Activated CD8-positive, alpha-beta memory T cell treated with anti-CD3 and anti-CD28 coated beads, Interleukin-2, amount 50 U/mL, for 1 hour (primary cell): Measurements from ENCODE around the gene AFG3L2.
"Not testable (repeated sequence)": the region's sequence is repeated elsewhere in the genome, so short reads cannot be mapped to it uniquely, and the experiment has no call there.

Experiments used
- DNase-seq: peaks from one replicate; pipeline ENCODE4 v3.0.0-alpha.2; 2020; ENCODE audit errors: extremely low read depth

Gene AFG3L2

DNA sequence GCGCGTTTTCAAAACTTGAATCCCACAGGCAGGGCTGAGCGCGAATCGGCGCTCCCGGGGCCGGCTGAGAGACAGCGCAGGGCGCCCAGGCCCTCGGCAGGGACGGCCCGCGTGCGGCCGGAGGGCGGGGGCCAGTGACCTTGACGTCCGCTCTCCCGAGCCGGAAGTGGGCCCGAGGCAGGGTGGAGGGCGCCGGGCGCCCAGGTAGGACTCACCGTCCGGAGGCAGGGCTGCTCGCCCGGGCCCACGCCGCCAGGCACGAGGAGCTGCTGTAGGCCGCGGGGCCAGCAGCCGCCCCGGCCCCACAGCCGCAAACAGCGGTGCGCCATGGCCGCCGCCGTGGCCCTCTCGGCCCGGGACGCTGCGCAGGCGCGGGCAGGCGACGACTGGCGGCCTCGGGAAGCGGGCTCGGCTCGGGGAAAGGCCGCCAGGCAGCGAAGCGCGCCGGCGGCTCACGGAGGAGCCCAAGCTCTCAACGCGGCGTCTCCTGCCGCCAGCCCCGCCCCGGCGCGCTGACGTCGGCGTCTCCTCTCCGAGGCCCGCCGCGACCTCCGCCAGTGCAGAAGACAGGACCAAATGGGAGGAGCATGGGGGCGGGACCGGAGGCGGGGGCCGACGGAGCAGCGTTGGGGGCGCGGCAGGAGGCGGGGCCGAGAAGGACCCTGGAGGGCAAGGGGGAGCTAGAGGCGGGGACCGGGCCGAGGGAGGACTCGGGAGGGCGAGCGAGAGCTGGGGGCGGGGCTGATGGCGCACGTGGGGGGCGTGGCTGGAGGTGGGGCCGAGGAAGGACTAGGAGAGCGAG lies at the start of gene AFG3L2:
AFG3L2 (minus strand) TSS at position 474 of the 802 bp plus-strand sequence; CDS start at position 329, 145 bp downstream.
- peak; percentile 99 for DNase-seq

DNA sequence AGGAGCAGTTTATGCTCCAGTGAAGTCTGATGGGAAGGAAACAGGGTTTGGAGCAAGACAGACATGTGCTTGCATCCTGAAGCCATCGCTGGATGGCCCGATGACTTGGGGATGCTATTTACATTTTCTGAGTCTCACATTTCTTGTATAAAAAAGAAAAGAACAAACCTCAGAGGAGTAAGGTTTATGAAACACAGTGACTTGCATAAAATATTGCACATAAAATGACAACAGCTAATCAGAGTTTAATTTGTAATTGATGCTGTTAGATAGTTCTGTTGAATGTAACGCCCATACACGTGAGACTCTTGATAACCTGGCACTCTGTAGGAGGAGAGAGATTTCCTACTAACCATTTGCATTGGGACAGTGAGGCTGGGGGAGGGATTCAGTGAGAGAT lies 47.2 kb upstream of the AFG3L2 start:
- DNase-seq = no peak

DNA sequence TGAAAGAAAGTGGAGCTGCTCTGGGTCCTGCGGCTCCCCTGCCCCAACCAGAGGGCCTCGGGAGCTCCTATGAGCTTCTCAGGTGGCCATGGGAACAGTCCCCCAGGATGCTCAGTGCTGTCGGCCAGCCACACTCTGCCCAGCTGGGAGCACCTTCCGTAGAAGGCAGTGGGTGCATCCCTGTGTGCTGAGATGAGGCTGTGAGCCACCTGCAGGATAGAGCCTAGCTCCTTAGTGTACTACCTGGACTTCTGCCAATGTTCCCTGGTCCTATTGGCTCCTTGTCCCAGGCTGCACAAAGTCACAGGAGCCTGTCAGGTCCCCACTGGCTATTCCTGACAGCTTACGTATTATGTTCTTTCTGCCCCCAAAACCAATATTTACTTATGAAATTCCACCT lies 46.8 kb upstream of the AFG3L2 start:
- DNase-seq = no peak

DNA sequence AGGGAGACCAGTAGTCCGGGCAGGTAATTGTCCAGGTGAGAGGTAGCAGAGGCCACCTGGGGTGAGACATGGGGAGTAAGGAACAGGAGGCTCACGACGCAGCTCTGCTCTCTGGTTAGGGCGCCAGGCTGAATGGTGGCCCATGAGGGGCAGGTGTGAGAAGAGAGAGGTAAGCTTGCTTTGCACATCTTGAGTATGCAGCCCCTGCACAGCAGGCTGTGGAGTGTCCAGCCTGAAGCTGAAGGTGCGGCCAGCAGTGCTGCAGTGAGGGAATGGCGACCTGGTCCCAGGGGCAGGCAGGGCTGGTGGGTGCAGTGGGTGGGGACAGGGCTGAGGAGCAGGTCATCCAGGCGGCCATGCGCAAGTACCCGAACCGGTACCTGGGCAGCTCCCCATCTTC lies 46.4 kb upstream of the AFG3L2 start:
- DNase-seq = no peak

DNA sequence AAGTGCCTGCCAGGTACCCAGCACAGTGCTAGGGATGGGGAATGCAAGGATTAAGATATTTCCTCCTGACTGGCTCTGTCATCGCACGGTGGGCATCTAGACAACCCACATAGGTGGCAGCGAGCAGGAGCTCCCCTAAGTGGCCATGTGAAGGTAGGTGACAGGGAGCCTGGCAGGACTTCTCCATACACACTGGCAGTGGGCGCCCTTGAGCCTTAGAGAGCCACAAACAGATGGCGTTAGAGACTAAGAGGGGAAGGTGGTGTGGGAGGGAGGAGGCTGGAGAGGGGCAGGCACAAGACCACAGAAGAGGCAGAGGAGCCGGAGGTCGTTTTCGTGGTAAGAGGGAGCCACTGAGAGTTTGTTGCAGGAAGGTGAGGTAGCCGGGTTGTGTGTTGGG lies 45.9 kb upstream of the AFG3L2 start:
- DNase-seq = no peak

DNA sequence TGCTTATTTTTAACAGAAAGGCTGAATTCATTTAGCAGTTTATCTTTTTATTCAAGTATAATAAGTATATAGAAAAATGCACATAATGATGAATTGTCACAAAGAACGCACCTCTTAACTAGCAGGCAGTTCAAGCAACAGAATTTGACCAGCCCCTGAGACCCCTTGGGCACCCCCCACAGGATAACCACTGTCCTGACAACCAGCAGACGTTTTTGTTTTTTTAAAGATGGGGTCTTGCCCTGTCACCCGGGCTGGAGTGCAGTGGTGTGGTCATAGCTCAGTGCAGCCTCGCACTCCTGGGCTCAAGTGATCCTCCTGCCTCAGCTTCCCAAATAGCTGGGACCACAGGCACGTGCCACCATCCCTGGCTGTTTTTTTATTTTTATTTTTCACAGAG lies 44.7 kb upstream of the AFG3L2 start:
- DNase-seq = no peak

DNA sequence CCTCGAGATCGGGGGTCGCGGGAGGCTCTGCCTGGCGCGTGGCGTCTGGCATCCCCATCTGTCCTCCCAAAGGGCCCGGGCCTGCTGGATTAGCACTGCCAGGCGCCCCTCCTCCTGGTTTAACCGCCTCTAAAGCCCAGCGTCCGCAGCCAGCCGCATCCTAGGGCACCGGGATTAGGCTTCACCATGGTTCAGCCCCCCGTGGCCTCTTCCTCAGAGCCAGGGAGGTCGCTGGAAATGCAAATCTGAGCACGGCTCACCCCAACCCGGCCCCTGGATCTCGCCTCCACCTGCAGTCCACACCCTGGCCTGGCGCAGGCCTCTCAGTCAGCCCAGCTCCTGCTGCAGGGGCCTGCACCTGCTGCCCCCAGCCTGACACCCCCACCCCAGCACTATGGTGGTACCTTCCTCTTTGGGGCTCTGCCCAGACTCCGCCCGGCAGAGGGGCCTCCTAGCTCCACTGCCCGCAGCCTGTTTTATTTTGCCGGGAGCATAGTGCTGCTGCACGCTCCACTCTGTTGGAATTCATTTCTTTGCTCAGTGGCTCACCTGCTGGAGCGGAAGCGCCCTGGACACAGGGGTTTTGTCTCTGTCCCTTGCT lies 43.9 kb upstream of the AFG3L2 start:
- no peak for DNase-seq

DNA sequence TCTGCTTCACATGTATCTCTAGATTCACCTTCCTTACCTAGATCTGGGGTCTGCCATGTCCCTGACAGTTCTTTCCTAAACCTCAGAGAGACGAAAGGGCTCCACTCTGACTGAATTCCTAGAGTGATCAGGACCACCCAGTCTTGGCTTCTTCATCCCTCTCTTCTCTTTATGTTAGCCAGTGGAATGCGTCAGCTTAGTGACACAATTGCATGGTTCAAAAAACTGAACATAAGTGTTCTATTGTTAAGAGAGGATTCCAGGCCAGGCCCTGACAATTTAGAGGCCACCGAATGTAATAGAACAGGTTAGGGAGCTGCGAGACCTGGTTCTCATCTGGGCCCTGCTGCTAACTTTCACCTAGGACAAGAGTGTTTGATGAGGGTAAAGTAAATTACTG lies 40.7 kb upstream of the AFG3L2 start:
- DNase-seq = no peak

DNA sequence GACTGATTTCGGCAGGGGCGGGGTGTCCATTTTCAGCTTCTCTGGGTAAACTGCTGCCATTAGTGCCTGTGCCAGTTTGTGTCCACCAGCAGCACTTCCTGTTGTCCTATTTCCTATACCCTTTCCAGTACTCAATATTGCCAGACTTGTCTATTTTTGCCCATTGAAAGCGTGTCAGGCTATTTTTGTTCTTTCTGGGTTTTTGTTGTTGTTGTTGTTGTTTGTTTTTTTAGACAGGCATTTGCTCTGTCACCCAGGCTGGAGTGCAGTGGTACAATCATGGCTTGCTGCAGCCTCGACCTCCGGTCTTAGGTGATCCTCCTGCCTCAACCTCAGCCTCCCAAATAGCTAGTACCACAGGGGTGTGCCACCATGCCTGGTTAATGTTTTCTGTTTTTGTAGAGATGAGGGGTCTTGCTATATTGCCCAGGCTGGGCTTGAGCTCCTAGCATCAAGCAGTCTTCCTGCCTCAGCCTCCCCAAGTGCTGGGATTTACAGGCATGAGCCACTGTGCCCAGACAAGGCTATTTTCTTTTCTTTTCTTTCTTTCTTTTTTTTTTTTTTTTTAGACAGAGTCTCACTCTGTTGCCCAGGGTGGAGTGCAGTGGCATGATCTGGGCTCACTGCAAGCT lies 39.2 kb upstream of the AFG3L2 start:
- no peak for DNase-seq

DNA sequence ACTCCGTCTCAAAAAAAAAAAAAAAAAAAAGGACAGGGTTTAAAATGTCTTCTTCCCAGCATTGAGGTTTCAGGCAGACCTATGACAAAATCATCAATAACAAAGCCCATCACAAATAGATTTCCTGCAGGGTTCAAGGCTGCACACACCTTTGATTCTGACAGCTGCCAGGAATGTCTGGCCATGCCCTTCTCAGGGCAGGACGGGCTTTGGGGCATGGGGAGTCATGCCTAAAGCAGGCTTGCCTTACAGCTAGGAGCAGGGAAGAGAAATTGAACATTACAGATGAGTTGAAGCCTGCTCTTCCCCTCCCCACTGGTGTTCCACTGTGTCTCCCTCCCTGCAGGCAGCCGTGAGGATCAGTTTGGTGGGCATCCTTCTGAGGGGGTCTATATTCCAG lies 34.4 kb upstream of the AFG3L2 start:
- DNase-seq = no peak

DNA sequence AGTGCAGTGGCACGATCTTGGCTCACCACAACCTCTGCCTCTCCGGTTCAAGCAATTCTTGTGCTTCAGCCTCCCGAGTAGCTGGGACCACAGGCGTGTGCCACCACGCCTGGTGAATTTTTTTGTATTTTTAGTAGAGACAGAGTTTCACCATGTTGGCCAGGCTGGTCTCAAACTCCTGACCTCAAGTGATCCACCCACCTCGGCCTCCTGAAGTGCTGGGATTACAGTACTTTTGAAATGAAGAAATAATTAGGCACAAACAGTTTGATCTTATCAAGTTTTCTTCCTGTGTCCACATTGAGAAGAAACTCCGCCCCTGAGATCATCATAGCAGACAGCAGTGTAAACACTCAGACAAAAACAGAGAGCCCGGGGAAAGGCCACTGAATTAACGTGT lies 33.7 kb upstream of the AFG3L2 start:
- DNase-seq = not testable (repeated sequence)

DNA sequence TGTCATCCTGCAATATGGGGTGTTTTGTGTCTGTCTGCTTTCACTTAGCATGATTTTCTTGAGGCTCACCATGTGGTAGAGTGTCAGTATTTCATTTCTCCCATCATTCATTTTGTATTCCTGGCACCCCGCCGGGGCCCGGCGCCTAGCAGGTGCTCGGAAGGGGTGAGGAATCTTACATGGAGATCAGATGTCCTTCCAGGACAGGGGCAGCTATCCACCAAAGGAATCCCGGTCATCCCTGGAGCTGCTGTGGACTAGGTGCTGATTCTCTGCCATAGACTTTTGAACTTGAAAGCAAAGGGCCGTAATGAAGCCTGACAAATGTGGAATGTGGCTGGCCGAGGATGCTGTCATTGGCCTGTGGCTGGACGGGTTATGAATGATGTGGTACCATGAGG lies 33.1 kb upstream of the AFG3L2 start:
- DNase-seq = no peak

DNA sequence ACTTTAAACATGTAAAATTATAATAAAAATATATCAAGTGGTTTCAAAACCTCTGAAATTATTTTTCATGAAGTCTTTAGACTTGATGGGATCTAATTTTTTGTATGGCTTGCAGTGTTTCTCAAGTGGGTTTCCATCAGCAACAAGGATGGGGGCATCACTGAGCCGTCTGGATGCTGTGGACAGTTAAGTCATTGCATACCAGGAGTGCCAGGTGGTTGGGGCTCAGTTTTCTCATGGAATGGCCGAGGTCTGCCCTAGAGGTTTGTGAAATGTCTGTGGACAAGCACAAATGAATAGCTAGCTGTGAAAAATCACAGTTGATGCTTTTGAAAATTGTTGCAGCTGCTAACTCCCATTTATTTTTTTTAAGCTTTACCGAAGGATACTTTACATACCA lies 32.4 kb upstream of the AFG3L2 start:
- no peak for DNase-seq

DNA sequence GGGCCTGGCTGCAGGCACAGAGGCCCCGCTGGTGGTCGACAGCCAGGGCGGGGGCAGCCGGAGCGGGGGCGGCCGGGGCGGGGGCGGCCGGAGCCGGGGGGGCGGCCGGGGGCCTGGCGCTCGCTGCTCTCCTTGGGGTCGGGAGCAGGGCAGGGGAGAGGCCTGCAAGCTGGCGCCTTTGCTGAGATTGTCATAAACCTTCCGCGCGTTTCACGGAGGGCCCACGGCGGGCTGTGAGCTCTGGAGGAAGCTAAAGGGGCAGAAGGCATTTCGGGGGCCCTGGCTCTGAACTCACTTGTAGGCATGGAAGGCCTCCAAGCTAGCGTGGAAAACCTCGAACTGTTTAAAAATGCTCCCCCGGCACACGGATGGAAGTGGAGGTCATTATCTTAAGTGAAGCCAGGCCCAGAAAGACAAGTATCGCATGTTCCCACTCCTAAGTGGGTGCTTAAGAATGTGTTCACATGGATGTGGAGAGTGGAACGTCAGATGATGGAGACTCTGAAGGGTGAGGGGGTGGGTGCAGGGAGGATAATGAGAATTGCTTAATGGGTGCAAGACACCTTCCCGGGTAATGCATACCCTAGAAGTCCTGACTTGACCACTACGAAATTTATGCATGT lies 31.3 kb upstream of the AFG3L2 start:
- no peak for DNase-seq

DNA sequence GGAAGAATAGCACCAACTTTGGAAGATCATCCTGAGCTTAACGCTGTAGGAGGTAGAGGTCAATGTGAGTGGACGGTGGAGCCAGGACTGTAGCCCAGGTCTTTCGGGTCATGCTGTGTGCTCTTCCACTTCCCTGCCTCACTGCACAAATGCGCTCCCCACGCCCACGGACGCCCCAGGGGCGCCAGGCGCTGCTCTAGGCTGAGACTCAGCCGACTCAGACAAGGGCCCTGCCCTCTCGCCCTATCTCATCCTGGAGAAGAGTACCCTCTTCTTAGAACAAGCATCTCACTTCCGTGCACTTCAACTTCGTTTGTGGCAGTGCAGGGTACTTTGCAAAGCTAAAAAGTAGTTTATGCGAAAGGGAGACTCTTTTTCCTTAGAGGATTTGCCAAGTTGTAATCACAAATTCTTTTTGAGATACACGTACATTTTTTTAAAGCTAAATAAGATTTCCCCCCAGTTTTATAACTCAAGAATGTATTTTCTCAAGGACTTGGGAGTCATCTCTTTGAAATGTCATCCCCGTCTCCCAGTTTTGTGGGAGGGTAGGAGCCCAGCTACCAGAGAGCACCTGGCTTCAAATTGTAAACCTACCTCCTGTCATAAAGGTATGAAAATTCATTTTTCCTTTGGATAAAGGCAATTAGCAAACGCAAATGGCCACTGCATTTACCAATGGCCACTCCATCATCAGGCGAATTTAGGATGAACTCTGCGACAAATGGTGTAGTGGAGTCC lies 29.5 kb upstream of the AFG3L2 start:
- no peak for DNase-seq

DNA sequence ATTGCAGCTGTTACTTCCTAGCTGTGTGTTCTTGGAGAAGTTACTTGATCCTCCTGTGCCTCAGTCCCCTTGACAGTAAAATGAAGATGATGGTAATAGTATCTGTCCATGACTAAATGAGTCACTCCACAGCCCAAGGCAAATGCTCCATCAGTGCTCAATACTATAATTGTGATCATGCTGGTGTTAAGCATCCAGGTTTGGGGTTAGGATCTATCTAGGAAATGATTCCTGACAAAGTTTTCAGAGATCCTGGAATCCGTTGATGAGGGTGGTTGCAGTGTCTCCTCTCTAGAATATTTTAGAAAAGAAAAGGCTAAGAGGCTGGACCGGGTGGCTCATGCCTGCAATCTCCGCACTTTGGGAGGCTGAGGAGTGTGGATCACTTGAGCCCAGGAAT lies 28.0 kb upstream of the AFG3L2 start:
- DNase-seq = no peak

DNA sequence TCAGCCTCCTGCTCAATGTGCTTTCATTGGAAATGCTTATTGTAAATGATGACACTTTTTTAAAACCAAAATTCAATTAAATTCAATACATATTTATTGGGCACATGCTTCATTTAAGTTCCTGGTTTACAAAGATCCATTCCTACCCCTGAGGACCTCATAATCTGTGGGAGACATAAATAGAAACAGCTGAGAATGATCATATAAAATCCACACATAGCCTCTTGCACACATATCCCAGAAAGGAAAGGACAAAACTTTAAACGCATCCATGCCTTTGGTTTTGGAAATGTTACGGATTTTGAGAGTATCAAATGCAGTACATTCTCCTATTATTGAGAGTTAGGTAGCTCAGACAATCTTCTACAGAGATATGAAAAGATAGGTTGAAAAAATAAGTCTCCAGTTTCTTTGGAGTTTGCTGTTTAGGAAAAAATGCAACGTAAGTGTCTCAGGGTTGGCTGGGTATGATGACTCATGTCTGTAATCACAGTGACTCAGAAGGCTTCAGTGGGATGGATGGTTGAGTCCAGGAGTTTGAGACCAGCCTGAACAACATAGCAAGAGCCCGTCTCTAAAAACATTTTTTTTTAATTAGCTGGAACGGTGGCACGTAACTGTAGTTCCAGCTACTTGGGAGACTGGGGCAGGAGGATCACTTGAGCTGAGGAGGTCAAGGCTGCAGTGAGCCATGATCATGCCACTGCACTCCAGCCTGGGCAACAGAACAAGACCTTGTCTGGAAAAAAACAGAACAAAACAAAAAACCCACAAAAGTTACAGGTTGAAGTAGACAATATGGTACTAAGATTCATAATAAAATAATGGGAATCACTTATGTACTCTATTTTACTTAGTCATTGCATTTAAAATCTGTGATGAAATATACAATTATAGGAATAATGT lies 26.8 kb upstream of the AFG3L2 start:
- no peak for DNase-seq

DNA sequence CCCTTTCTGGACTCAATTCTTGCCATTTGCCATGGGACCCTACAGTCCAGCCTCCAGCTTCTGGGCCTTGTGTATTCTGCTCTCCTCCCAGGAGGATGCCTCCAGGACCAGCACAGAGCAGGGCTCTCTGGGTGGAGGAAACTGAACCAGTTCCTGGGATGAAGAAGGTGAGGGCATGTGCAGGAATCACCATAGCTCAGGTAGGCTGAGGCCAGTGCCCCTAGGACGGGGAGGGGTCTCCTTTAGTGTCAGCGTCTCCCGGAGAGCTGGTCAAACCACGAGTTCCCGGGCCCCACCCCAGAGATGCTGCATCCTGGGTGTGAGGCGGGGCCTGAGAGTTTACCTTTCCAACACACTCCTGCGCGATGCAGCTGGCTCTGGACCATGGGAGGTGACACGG lies 24.9 kb upstream of the AFG3L2 start:
- DNase-seq = no peak

DNA sequence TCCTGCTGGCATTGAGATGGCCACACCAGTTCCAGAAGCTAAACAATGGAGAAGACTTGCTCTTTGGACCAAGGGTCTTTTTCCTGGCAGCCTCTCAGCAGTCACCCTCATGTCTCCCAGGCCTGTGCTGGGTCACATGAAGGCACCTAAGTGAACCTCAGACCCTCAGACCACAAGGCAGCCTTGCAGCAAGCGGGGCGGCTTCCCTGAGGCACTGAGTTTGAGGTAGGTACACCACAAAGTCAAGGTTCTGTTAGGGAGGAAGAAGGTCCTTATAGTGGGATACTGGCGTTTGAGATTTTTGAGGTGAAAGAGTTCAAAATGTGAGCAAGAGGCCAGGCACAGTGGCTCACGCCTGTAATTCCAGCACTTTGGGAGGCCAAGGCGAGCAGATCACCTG lies 22.2 kb upstream of the AFG3L2 start:
- no peak for DNase-seq

DNA sequence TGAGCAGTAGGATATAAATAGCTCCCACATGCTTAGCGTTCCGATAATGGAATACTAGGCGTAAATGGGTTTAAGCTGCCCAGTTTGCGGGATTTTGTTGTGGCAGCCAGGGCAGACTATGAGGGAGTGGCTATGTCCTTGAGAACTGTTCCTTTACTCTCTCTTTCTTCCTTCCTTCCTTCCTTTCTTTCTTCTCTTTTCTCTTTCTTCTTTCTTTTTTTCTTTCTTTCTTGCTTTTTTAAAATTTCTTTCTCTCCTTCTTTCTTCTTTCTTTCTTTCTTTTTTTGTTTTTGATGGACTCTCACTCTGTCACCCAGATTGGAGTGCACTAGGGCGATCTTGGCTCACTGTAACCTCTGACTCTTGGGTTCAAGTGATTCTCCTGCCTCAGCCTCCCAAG lies 21.6 kb upstream of the AFG3L2 start:
- DNase-seq = no peak

DNA sequence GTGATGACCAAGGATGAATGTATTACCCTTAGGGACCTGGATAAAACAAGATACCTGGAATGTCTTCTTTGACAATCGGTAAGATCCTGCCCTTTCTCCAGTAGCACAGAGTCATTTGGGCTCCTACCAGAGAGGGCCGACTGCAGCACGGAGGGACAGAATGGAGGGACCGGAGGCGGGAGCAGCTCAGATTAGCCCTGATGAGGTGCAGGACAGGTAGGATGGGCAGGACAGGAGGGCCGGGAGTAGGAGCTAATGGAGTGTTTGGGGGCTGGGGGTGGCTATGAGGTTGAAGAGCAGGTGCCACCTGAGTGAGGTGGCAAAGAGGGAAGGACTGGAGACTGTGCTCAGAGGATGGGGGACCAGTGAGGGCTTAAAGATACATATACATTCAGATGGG lies 20.8 kb upstream of the AFG3L2 start:
- DNase-seq = no peak
